OCI-M1 (cell line): ENCODE results near the gene PIK3R1.

ENCODE experiments used
- DNase-seq: peaks from one replicate; lab custom pipeline; 2025; lab: John Stamatoyannopoulos, UW

PIK3R1 gene

DNA sequence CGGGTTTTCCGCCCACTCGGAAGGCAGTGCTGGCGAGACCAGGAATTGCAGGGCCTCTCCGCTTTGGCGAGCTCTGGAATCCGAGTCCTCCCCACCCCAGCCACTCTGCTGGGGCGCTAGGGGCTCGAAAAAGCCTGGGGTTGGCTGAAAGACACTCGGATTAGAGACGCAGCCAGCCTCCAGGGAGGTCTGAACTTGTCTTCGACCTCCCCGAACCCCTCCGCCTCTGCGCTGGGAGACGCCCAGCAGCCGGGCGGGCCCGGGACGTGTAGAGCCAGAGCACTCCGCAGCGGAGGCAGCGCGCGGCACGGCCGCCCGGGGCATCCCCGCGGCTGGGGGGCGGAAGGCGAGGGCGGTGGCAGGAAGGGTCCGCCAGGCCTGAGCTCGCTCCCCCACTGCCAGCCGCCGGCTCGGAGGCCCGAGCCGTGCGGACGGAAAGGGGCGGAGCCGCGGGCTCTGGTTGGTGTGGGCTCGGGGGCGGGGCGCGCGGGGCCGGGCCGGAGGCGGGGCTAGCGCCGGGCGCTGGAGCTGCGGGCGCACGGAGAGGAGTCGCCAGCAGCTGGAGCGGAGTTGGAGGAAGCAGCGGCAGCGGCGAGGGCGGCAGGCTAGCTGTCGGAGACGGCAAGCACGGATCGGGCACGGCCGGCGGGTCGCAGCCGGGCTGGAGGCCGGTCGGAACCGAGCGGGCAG, at the start of gene PIK3R1:
TSS of gene PIK3R1 (plus strand) at position 549 of the 690 bp plus-strand sequence. CDS start 10,920 bp downstream, outside the sequence.
- peak; percentile 96 for DNase-seq

DNA sequence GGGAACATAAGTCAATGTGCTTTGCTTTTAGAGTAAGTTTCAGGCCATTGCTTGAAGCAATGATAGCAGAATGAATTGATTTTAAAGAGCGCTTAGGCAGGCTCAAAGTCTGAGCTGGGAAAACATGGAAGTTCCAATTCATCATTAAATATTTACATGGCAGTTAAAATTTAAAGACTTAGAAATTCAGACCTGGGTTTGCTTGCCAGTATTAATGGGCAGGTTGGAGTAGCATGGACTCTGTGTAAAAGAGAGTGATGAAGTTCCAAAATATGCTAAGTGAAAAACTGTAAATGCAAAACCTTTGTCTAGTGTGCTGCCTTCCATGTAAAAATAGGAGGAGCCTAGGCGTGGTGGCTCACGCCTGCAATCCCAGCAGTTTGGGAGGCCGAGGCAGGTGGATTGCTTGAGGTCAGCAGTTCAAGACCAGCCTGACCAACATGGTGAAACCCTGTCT, 48.3 kb upstream of the PIK3R1 start:
- DNase-seq = no peak

- DNase-seq = no peak
These were observed 45.7 kb upstream of the PIK3R1 start for GRCh38 chr5:68169903-68170302.

GRCh38 chr5:68170826-68171558, 44.6 kb upstream of the PIK3R1 start:
- DNase-seq = no peak

- no peak for DNase-seq
These were observed 43.2 kb upstream of the PIK3R1 start for GRCh38 chr5:68172314-68172713.

GRCh38 chr5:68173007-68173406, 42.5 kb upstream of the PIK3R1 start:
- DNase-seq = no peak

DNA sequence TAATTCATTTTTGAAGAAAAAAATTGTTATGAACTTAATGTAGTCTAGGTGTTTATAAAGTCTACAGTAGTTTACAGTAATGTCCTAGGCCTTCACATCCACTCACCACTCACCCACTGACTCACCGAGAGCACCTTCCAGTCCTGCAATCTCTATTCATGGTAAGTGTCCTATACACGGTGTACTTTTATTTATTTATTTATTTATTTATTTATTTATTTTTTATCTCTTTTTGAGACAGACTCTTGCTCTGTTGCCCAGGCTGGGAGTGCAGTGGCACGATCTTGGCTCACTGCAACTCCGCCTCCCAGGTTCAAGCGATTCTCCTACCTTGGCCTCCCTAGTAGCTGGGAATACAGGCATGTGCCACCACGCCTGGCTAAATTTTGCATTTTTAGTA, 39.3 kb upstream of the PIK3R1 start:
- no peak for DNase-seq

- DNase-seq = no peak
These were observed 38.6 kb upstream of the PIK3R1 start for GRCh38 chr5:68176802-68177479.

DNA sequence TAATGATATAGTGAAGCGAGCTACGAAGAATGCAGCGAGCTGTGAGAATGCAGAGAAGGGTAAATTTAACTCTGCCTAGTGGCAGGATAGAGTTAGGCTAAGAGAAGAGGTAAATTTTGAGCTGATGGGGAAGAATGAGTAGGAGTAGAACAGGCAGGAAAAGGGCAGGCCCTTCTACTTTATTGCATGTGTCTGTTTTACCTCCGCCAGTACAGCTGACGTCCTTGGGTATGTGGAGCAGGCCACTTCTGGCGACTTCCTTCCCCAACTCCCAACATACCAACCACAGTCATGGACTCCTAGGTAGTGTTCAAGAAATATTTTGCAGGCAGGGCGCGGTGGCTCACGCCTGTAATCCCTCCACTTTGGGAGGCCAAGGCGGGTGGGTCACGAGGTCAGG, 37.9 kb upstream of the PIK3R1 start:
- DNase-seq = no peak

DNA sequence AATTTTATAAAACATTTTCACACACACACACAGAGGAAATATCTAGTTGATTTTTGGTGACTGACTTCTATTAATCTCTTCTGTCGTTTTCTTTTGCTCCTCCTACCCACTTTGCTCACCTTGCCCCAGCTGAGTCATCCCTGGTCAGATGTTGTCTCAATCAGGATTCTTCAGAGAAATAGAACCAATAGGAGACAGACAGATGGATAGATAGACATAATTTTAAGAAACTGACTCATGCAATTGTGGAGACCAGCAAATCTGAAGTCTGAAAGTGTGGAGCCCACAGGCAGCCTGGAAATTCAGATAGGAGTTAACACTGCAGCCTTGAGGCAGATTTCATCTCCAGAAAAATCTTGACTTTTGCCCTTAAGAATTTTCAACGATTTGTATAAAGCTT, 37.0 kb upstream of the PIK3R1 start:
- DNase-seq = peak; percentile 17

DNA sequence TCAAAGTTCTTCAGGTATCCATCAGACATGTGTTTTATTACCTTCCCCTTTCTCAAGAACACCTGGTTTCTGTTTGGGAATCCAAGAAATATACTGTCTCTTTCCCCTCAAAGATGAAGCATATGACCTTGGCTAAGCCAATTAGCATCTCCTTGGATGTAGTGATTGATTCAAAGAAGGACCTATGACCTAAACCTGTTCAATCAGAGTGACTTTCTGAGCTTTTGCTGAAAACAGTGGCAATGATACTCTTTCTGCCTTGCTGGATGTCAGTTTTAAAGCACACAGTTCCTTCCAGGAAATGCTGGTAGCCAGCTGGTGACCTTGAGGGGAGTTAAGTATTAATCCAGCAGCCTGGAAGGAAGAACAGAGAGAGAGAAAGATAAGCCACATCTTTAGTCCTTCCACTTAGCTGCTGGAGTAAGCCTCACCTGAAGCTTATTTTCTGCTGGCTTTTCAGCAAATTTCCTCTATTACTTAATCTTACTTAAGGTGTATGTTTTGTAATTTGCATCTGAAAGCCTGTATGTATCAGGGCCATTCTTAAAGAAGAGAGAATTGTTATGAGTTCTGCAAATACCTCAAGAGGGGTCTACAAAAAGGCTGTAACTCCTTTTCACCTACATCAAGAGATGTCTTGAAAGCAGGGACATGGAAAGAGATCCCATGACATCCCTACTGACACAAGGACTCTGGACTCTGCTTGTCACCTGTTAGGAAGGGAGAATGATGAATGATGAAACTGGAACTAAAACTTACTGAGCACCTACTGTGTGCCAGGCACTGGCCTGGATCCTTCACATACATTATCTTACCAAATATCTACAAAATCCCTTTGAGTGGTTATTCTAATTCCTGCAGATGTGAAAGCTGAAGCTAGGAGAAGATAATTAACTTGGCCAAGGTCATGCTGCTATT, 35.2 kb upstream of the PIK3R1 start:
- no peak for DNase-seq

- no peak for DNase-seq
These were observed 34.4 kb upstream of the PIK3R1 start for GRCh38 chr5:68181039-68181599.

DNA sequence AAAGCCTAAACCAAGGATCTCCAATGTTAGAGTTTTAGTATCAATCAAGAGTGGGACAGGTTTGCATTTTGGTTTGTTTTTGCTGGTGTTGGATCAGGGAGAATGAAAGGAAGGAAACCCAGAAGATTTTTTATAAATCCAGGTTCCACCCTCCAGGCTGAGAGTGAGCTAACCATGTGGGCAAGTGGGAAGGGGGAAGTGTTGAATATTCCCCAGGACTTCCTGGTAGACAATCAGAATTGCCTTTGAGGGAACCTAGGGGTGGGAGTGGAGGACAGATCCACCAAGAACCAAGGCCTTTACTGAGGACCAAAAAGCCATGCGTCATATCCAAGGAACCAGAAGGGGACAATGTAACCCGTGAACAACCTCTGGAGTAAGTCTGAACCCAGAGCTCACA, 33.5 kb upstream of the PIK3R1 start:
- DNase-seq = no peak

DNA sequence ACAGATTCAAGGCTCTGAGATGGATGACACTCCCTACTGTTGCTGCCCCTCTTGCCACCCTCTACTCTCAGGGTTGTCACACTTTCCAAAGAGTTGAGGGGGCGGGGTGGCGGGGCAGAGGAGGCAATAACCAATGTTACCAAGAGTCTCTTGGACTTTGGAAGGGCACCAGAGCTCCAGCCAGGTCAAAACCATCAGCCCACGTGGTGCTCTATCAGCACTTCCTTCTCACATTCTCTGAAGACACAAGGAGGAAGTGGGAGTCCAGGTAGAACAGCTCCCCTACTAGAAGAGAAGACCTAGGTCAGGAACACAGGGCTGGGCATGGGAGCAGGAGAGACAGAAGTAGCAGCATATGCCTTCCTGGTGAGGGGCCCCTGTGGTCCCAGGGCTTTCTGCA, 33.0 kb upstream of the PIK3R1 start:
- DNase-seq = no peak

- DNase-seq = no peak
These were observed 28.1 kb upstream of the PIK3R1 start for GRCh38 chr5:68187268-68188055.

- DNase-seq = no peak
These were observed 26.4 kb upstream of the PIK3R1 start for GRCh38 chr5:68189171-68189570.

- no peak for DNase-seq
These were observed 25.9 kb upstream of the PIK3R1 start for GRCh38 chr5:68189613-68190012.

GRCh38 chr5:68190619-68191018, 24.9 kb upstream of the PIK3R1 start:
- no peak for DNase-seq

DNA sequence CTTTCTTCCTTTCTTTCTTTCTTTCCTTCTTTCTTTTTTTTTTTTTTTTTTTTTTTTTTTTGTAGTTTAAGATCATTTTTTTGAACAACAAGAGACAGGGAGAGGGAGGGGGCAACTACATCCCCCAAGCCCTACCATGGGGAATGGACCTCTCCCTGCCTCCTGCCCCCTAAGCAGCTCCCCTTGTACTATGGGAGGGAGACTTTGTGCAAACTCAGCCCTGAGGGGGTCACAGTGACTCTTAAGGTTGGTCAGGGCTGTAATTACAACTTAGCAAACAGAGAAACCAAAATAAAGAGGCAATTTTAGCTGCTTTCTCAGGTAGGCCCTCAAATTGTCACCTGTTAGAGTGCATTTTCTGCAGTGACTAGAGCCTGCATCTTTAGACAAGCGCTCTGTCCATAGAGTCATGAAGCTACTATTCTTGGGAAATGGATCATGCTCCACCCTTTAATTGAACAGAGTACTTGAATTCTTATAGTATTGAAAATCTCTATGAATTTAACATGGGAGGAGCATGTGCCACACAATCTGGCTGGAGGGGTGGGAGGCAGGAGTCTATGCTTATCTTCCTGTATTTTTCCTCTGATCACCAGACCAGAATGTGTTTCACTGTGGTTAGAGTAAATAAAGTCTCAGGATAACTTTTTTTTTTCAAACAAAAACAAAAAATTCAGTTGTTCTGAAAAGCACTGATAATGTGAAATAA, 24.3 kb upstream of the PIK3R1 start:
- no peak for DNase-seq

DNA sequence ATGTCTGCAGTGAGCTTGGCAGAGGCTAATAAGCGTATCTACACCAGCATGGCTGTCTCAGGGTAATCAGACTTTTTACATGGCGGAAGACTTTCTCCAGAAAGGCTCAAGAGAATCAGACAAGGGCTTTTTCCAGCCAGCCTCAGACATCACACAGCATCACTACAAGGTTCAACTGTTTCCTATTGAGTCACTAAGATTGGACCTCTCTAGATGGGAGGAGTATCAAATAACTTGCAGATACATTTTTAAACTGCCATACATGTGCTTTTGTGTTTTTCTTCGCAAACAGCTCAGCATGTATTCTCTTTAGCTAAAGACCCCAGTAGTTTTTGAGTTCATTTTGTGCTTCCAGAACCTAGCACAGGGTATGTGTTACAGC, 22.9 kb upstream of the PIK3R1 start:
- DNase-seq = no peak
